AG04449 (cell line): ENCODE data around the gene TOR1A.

Experiments used
- CTCF ChIA-PET: fragments of 350-600 bp; formaldehyde crosslinking; extraction: SDS; loops from one replicate; lab custom pipeline; 2021; ENCODE audit warnings: antibody characterized with exemption; lab: Yijun Ruan, JAX
- POLR2A ChIA-PET: fragments of 400-600, 350-600 bp; formaldehyde crosslinking; extraction: SDS; loops from one replicate; lab custom pipeline; 2020; ENCODE audit warnings: antibody characterized with exemption, inconsistent platforms; lab: Yijun Ruan, JAX
- DNase-seq: peaks from one replicate; pipeline ENCODE4 v3.0.0-alpha.2; 2010; ENCODE audit warnings: low read depth, low spot score
- H3K4me3 ChIP-seq: 2 replicates; pipeline ENCODE4 v1.5.1; 2011; ENCODE audit warnings: low read depth, mild to moderate bottlenecking, control low read depth, low read length
- TF ChIP-seq, protein P1 (sequence below): IDR thresholded peaks from one replicate; pipeline ENCODE4 v1.5.1; 2011; ENCODE audit warnings: mild to moderate bottlenecking, moderate library complexity, low read length, control low read depth, inconsistent platforms; ENCODE audit not compliant: insufficient read depth; ENCODE audit errors: missing control alignments

TOR1A gene

GRCh38 chr9:129861447-129861827 lies 37.5 kb upstream of the TOR1A start:
- ChIA-PET POLR2A (no interaction called here), CTCF (interaction anchor here (1.0 kb wide), 1 partner anchor 381 kb away, joined by 3 read pairs; no protein-coding TSS in a partner anchor)
- TF ChIP-seq, protein P1, sequence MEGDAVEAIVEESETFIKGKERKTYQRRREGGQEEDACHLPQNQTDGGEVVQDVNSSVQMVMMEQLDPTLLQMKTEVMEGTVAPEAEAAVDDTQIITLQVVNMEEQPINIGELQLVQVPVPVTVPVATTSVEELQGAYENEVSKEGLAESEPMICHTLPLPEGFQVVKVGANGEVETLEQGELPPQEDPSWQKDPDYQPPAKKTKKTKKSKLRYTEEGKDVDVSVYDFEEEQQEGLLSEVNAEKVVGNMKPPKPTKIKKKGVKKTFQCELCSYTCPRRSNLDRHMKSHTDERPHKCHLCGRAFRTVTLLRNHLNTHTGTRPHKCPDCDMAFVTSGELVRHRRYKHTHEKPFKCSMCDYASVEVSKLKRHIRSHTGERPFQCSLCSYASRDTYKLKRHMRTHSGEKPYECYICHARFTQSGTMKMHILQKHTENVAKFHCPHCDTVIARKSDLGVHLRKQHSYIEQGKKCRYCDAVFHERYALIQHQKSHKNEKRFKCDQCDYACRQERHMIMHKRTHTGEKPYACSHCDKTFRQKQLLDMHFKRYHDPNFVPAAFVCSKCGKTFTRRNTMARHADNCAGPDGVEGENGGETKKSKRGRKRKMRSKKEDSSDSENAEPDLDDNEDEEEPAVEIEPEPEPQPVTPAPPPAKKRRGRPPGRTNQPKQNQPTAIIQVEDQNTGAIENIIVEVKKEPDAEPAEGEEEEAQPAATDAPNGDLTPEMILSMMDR, result no peak
- no peak for DNase-seq
- H3K4me3 ChIP-seq, result no peak overlapping the region

GRCh38 chr9:129860653-129861446 lies 36.9 kb upstream of the TOR1A start:
- ChIA-PET CTCF (interaction anchor here (1.0 to 1.7 kb wide), 2 partner anchors 12 to 382 kb away, joined by 3 to 5 read pairs; no protein-coding TSS in a partner anchor), POLR2A (no interaction called here)
- H3K4me3 ChIP-seq, result no peak overlapping the region
- DNase-seq, result no peak
- TF ChIP-seq, protein P1, result no peak

- POLR2A ChIA-PET, result no interaction called here
- H3K4me3 ChIP-seq, result no peak overlapping the region
- CTCF ChIA-PET, result no interaction called here
- TF ChIP-seq, protein P1, result no peak
- no peak for DNase-seq
Observed at GRCh38 chr9:129858167-129858962, 34.4 kb upstream of the TOR1A start.

DNA sequence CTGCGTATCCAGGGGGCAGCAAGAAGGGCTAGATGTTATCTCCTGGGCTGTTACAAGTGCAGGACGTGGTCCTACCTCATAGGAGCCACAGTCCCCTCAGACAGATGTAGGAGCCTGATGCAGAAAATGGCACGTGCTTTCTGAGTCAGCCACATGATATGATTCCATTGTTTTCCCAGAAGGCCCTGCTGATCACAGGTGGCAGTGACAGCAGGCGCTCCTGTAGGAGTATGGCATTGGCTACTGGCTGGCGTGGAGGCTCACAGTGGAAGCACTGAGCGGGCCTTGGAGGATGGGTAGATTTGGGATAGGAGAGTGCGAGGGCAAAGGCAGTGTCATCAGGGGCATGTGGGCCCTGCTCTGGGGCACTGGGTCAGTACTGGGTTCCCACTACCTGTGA lies 33.3 kb upstream of the TOR1A start:
- TF ChIP-seq, protein P1, result no peak
- CTCF ChIA-PET, result no interaction called here
- POLR2A ChIA-PET, result no interaction called here
- no peak for DNase-seq
- H3K4me3 ChIP-seq, result no peak overlapping the region

- POLR2A ChIA-PET, result no interaction called here
- H3K4me3 ChIP-seq, result no peak overlapping the region
- DNase-seq, result no peak
- TF ChIP-seq, protein P1, result no peak
- CTCF ChIA-PET, result no interaction called here
Observed at GRCh38 chr9:129854588-129855110, 30.7 kb upstream of the TOR1A start.

DNA sequence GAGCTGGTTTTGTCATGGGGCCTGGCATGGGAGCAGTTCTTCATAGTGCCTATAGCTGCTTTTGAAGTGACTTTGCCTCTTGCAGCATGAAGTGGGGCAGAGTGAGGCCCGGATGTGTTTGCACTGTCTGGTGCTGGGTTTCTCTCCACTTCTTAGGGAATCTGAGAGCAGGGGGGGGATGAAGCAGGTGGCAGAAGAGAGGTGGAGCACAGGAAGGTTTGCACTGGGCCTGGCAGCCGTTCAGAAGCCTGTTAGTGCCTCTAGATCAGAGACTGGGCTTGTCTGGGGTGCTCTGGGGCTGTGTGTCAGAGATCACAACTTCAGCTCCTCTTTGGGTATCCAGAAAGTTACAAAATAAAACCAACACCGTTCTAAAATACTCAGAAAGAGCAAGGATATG lies 29.7 kb upstream of the TOR1A start:
- POLR2A ChIA-PET, result no interaction called here
- TF ChIP-seq, protein P1, result no peak
- H3K4me3 ChIP-seq, result no peak overlapping the region
- no peak for DNase-seq
- CTCF ChIA-PET, result no interaction called here
